ENCODE results near the gene GNAZ.

GNAZ gene

GRCh38 chr22:23075050-23075449 lies 4.7 kb downstream of the GNAZ start:
- TF ChIP-seq CTCF (IDR thresholded peaks at IDR 0.05), result no peak

- TF ChIP-seq CTCF (IDR thresholded peaks at IDR 0.05), result no peak
These were observed 5.4 kb downstream of the GNAZ start for GRCh38 chr22:23075525-23076216.

GRCh38 chr22:23076896-23077572 lies 6.7 kb downstream of the GNAZ start:
- no peak for TF ChIP-seq CTCF (IDR thresholded peaks at IDR 0.05)

- TF ChIP-seq CTCF (IDR thresholded peaks at IDR 0.05), result no peak
These were observed 7.5 kb downstream of the GNAZ start for GRCh38 chr22:23077627-23078461.

GRCh38 chr22:23078462-23078787 lies 8.1 kb downstream of the GNAZ start:
- TF ChIP-seq CTCF (IDR thresholded peaks at IDR 0.05), result no peak

GRCh38 chr22:23079240-23079768 lies 9.0 kb downstream of the GNAZ start:
- no peak for TF ChIP-seq CTCF (IDR thresholded peaks at IDR 0.05)

GRCh38 chr22:23079814-23080521 lies 9.6 kb downstream of the GNAZ start:
- TF ChIP-seq CTCF (IDR thresholded peaks at IDR 0.05), result no peak
